ENCODE measurements around the gene PHF21B.
A peak's percentile ranks its signal among the peaks of the same experiment; 100 is the strongest.

PHF21B gene

GRCh38 chr22:44990810-44991209, 19.0 kb downstream of the PHF21B start:
- no peak overlapping the region for H3K27ac Mint-ChIP-seq
- no peaks in the 10 kb centered on the region for H3K4me1 Mint-ChIP-seq
- no peak overlapping the region for H3K4me3 Mint-ChIP-seq
- H3K9me3 Mint-ChIP-seq: peaks cover 0 to 3% of the 10 kb centered on the region in 2 donors
- no peak for ATAC-seq (replicated peaks)
- H3K36me3 Mint-ChIP-seq: no peaks in the 10 kb centered on the region
- no peak for DNase-seq
- peaks cover 5 to 12% of the 10 kb centered on the region in 2 donors for H3K27me3 Mint-ChIP-seq

DNA sequence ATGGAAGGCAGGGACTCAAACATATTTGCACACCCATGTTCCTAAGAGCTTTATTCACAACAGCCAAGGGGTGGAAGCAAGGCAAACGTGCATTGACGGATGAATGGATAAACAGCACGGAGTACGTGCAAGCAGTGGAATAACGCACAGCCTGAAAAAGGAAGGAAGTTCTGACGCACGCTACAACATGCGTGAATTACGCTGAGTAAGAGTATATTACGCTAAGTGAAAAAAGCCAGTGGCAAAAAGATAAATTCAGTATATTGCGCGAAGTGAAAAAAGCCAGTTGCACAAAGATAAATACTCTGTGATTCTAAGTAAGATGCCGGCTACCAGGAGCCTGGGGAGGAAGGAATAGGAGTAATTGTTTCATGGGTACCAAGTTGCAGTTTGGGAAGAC, 19.5 kb downstream of the PHF21B start:
- H3K27me3 Mint-ChIP-seq: peaks cover 5 to 12% of the 10 kb centered on the region in 2 donors
- no peaks in the 10 kb centered on the region for H3K4me1 Mint-ChIP-seq
- no peak for ATAC-seq (replicated peaks)
- H3K27ac Mint-ChIP-seq: no peak overlapping the region
- H3K9me3 Mint-ChIP-seq: peaks cover 0 to 3% of the 10 kb centered on the region in 2 donors
- DNase-seq: no peak
- H3K4me3 Mint-ChIP-seq: no peak overlapping the region
- no peaks in the 10 kb centered on the region for H3K36me3 Mint-ChIP-seq

DNA sequence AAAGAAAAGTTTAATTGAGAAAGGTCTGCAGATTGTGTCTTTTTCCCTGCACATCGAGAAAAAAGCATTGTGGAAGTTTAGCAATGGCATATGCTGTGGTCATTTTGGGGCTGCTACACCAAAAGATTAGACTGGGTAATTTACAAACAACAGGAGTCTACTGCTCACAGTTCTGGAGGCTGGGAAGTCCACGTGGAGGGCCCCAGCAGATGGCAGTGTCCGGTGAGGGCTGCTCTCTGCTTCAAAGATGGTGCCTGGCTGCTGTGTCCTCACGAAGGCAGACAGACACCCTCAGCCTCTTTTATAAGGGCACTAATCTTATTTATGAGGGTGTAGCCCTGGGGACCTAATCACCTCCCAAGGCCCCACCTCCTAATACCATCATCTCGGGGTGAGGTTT, 21.1 kb downstream of the PHF21B start:
- peaks cover 5 to 12% of the 10 kb centered on the region in 2 donors for H3K27me3 Mint-ChIP-seq
- H3K4me3 Mint-ChIP-seq: no peak overlapping the region
- H3K27ac Mint-ChIP-seq: no peak overlapping the region
- no peak for DNase-seq
- H3K4me1 Mint-ChIP-seq: no peaks in the 10 kb centered on the region
- no peak for ATAC-seq (replicated peaks)
- no peaks in the 10 kb centered on the region for H3K36me3 Mint-ChIP-seq
- peaks cover 5 to 9% of the 10 kb centered on the region in 2 donors for H3K9me3 Mint-ChIP-seq

DNA sequence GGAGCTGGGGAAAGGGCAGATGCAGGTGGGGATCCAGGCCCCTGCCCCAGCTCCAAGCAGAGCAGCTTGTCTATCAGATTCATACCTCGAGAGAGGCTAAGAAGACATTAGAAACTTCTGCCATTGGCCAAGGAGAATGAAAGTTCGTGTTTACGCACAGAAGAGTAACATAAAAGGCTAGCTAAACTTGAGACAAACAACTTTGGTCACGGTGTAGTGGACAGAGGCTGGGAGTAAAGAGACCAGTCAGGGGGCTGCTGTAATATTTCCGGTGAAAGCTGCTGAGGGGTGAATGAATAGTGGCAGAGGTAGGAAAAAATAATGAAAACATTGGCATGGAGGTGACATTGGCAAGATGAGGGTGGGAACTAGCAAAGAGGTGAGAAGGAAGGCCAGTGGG, 22.9 kb downstream of the PHF21B start:
- Mint-ChIP-seq H3K36me3 (no peaks in the 10 kb centered on the region), H3K4me3 (no peak overlapping the region), H3K27ac (no peak overlapping the region), H3K9me3 (peaks cover 5 to 9% of the 10 kb centered on the region in 2 donors), H3K27me3 (peaks cover 5 to 12% of the 10 kb centered on the region in 2 donors), H3K4me1 (no peaks in the 10 kb centered on the region)
- ATAC-seq (replicated peaks): no peak
- no peak for DNase-seq

- no peak overlapping the region for H3K4me3 Mint-ChIP-seq
Measured at GRCh38 chr22:44985906-44986527, 23.8 kb downstream of the PHF21B start.

DNA sequence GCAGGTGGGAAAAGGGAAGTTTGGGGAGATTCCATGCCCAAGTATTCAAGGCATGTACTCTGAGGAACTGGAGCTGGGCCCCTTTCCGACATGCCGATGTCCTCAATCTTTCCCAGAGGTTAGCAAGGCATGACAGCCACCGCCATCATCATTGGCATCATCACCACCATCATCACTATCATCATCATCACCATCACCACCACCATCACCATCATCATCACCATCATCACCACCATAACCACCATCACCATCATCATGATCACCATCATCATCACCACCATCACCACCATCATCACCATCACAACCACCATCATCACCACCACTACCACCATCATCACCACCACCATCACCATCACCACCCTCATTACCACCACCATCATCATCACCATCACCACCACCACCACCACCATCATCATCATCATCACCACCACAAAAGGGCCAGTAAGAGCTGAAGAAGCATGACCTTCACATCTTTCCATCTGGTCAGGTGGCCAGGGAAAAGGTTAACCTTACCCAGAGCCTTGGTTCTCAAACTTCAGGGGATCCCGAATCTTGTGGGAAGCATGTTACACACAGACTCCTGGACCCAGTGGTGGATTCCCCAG, 25.8 kb downstream of the PHF21B start:
- H3K27me3 Mint-ChIP-seq: peaks cover 16 to 17% of the 10 kb centered on the region in 2 donors
- H3K9me3 Mint-ChIP-seq: peaks cover 5 to 9% of the 10 kb centered on the region in 2 donors
- H3K36me3 Mint-ChIP-seq: no peaks in the 10 kb centered on the region
- ATAC-seq (replicated peaks): no peak
- no peaks in the 10 kb centered on the region for H3K4me1 Mint-ChIP-seq
- no peak overlapping the region for H3K27ac Mint-ChIP-seq
- DNase-seq: no peak
- H3K4me3 Mint-ChIP-seq: no peak overlapping the region

More at GRCh38 chr22:44985906-44986527, 23.8 kb downstream of the PHF21B start:
- ATAC-seq (replicated peaks) (no peak), DNase-seq (no peak)
- Mint-ChIP-seq H3K27ac (no peak overlapping the region), H3K4me1 (no peaks in the 10 kb centered on the region), H3K9me3 (peaks cover 5 to 9% of the 10 kb centered on the region in 2 donors), H3K27me3 (peaks cover 8 to 11% of the 10 kb centered on the region in 2 donors), H3K36me3 (no peaks in the 10 kb centered on the region)

- Mint-ChIP-seq H3K9me3 (peaks cover 5 to 6% of the 10 kb centered on the region in 2 donors), H3K36me3 (no peaks in the 10 kb centered on the region), H3K27me3 (peaks cover 17 to 22% of the 10 kb centered on the region in 2 donors), H3K4me3 (no peak overlapping the region), H3K4me1 (no peaks in the 10 kb centered on the region), H3K27ac (no peak overlapping the region)
- DNase-seq: no peak
- ATAC-seq (replicated peaks): no peak
Measured at GRCh38 chr22:44982445-44982844, 27.4 kb downstream of the PHF21B start.

DNA sequence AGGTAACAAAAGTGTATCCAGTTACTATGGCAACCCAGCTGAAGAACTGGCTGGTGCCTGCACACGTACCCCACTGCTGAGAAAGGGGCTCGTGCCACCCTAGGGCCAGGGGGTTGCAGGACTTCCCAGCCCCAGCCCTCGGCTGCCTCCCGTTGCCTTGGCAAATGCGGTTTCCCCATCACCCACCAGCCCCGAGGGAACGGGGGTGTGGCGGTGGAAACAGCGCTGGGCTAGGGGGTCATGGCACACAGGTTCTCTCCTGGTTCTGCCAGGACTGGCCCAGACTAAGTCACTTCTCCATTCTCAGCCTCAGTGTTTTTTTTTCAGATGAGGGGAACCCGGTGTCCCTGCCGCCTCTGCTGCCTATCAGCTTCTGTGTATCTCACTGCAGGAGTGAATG, 27.9 kb downstream of the PHF21B start:
- Mint-ChIP-seq H3K4me1 (no peaks in the 10 kb centered on the region), H3K36me3 (no peaks in the 10 kb centered on the region), H3K27ac (no peak overlapping the region), H3K27me3 (peaks cover 17 to 22% of the 10 kb centered on the region in 2 donors), H3K9me3 (peaks cover 5 to 6% of the 10 kb centered on the region in 2 donors), H3K4me3 (no peak overlapping the region)
- no peak for ATAC-seq (replicated peaks)
- no peak for DNase-seq

DNA sequence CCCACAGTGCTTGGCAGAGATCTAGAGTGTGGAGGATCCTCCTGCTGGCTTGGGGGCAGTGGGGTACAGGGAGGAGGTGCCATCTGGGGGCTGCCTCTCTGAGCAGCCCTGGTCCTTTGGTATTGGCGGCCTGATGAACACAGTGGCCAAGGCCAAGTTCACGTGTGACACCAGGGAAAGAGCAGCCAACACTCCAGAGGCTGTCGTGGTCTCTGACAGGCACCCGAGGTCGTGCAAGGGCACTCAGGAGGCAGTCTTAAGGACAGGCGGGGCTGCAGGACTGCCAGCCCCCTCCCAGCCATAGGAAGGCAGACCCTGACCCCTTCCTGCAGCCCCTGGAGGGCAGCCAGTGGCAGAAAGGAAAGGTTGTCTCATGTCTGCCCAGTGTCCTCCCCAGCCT, 30.7 kb downstream of the PHF21B start:
- H3K36me3 Mint-ChIP-seq: no peaks in the 10 kb centered on the region
- no peak overlapping the region for H3K4me3 Mint-ChIP-seq
- peaks cover 4 to 5% of the 10 kb centered on the region in 2 donors for H3K9me3 Mint-ChIP-seq
- H3K27ac Mint-ChIP-seq: no peak overlapping the region
- no peaks in the 10 kb centered on the region for H3K4me1 Mint-ChIP-seq
- H3K27me3 Mint-ChIP-seq: peaks cover 22% of the 10 kb centered on the region in 2 donors
- DNase-seq: no peak
- no peak for ATAC-seq (replicated peaks)

DNA sequence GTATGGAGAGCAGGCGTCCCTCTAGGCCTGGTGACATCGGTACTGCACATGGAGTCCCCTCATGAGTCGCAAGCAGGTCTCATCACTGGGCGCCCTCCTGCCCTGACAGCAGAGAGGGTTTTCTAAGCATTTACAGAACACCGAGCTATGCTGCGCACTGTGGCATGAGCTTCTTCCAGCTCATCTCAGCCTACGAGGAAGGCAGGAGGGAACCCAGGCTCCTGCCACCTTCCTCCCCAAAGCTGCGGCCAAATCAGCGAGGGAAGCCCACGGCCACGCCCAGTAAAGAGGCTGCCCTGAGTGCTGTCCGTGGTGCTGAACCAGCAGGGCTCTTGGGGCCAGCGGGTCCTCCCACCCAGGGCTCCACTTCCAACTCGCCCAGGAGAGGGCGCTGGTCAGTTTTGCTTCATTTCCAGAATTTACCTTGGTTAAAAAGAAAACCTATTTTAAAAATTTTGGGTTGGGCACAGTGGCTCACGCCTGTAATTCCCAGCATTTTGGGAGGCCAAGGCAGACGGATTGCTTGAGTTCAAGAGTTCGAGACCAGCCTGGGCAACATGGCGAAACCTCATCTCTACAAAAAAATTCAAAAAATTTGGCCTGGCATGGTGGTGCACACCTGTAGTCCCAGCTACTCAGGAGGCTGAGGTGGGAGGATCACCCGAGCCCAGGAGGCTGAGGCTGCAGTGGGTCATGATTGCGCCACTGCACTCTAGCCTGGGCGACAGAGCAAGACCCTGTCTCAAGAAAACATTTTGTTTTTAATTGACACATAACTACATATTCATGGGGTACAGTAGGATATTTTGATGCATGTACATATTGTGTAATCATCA, 34.2 kb downstream of the PHF21B start:
- Mint-ChIP-seq H3K36me3 (no peaks in the 10 kb centered on the region), H3K9me3 (no peaks in the 10 kb centered on the region), H3K4me1 (no peaks in the 10 kb centered on the region), H3K27me3 (peaks cover 28 to 43% of the 10 kb centered on the region in 2 donors), H3K4me3 (no peak overlapping the region), H3K27ac (no peak overlapping the region)
- DNase-seq (peak; percentile 50), ATAC-seq (replicated peaks) (peak; percentile 89)

DNA sequence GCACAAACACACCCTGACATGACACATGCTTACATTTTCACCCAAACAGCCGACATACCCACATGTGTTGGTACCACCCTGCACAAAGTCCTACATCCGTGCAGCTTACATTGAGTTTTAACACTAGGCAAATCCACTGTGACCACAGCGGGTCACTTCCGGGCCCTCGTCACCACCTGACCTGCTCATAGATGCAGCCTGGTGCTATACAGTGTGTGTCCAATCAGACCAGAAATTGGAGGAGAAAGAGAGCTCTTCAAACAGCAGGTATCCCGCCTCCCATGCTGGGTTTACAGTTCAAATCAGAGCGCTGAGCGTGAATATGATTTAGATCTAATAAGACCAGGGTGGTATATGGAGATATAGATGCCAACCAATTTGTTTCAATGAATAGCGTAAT, 35.4 kb downstream of the PHF21B start:
- Mint-ChIP-seq H3K9me3 (no peaks in the 10 kb centered on the region), H3K27ac (no peak overlapping the region), H3K36me3 (no peaks in the 10 kb centered on the region), H3K27me3 (peaks cover 18 to 44% of the 10 kb centered on the region in 2 donors), H3K4me3 (no peak overlapping the region), H3K4me1 (no peaks in the 10 kb centered on the region)
- ATAC-seq (replicated peaks): no peak
- DNase-seq: no peak

DNA sequence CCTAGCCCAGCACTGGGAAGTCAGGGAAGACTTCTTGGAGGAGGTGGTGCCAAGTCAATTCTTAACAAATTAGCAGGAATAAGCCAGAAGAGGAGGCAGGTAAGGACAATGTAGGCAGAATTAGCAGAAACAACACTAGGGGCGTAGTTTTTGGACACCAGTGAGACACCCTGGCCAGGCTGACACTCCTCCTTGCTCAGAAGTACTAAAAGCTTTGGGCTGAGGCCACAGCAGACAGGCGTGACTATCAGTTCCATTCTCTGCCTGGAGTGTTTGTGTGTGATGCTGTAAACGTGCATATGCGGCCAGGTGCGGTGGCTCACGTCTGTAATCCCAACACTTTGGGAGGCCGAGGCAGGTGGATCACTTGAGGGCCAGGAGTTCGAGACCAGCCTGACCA, 36.0 kb downstream of the PHF21B start:
- no peaks in the 10 kb centered on the region for H3K36me3 Mint-ChIP-seq
- DNase-seq (no peak), ATAC-seq (replicated peaks) (no peak)
- no peaks in the 10 kb centered on the region for H3K9me3 Mint-ChIP-seq
- H3K27ac Mint-ChIP-seq: no peak overlapping the region
- no peaks in the 10 kb centered on the region for H3K4me1 Mint-ChIP-seq
- no peak overlapping the region for H3K4me3 Mint-ChIP-seq
- H3K27me3 Mint-ChIP-seq: peaks cover 15 to 42% of the 10 kb centered on the region in 2 donors

GRCh38 chr22:44972363-44973083, 37.3 kb downstream of the PHF21B start:
- no peak for ATAC-seq (replicated peaks)
- Mint-ChIP-seq H3K36me3 (no peaks in the 10 kb centered on the region), H3K4me1 (no peaks in the 10 kb centered on the region), H3K27ac (no peak overlapping the region), H3K9me3 (no peaks in the 10 kb centered on the region), H3K4me3 (no peak overlapping the region), H3K27me3 (peaks cover 15 to 32% of the 10 kb centered on the region in 2 donors)
- DNase-seq: no peak

- H3K9me3 Mint-ChIP-seq: no peaks in the 10 kb centered on the region
- no peak overlapping the region for H3K4me3 Mint-ChIP-seq
- ATAC-seq (replicated peaks): no peak
- no peak for DNase-seq
- no peaks in the 10 kb centered on the region for H3K4me1 Mint-ChIP-seq
- H3K36me3 Mint-ChIP-seq: no peaks in the 10 kb centered on the region
- H3K27ac Mint-ChIP-seq: peak overlapping the region; percentile 2
- peaks cover 15 to 33% of the 10 kb centered on the region in 2 donors for H3K27me3 Mint-ChIP-seq
Measured at GRCh38 chr22:44971651-44972362, 38.0 kb downstream of the PHF21B start.
